ENCODE results near the gene NSDHL. TPM values are rescaled to one million over a fixed set of nuclear protein-coding genes. Genes with fewer than 3 reads are reported as not detected.

The NSDHL gene
- total and polyA plus RNA-seq, 5 donors from 2014 or later, result 8.4 to 27.4 (median 16.6) TPM

- H3K36me3 ChIP-seq (ENCODE audit: control insufficient read depth, insufficient read depth, low read length), result no peaks in the 10 kb centered on the region
- H3K27me3 ChIP-seq (ENCODE audit: control insufficient read depth, insufficient read depth, low read length), result no peaks in the 10 kb centered on the region
- H3K36me3 Mint-ChIP-seq, result no peaks in the 10 kb centered on the region
- no peak for DNase-seq
- no peaks in the 10 kb centered on the region for H3K4me1 ChIP-seq (ENCODE audit: control insufficient read depth, insufficient read depth, low read length, poor library complexity, severe bottlenecking)
- no peak overlapping the region for H3K4me3 ChIP-seq (ENCODE audit: low read depth, low read length)
- H3K4me1 Mint-ChIP-seq, result no peaks in the 10 kb centered on the region
- H3K4me3 Mint-ChIP-seq, result no peak overlapping the region
- no peak overlapping the region for H3K27ac ChIP-seq (ENCODE audit: insufficient read depth, low read length, poor library complexity, severe bottlenecking)
- H3K27me3 Mint-ChIP-seq, result peaks cover 12% of the 10 kb centered on the region
- no peak overlapping the region for H3K27ac Mint-ChIP-seq
- peaks cover 0 to 3% (median 0%) of the 10 kb centered on the region in 7 donors for H3K9me3 Mint-ChIP-seq
- H3K9me3 ChIP-seq (ENCODE audit: control insufficient read depth in 2 of 2, low read length in 2 of 2), result no peaks in the 10 kb centered on the region
- ATAC-seq (ENCODE audit: low read depth in 2 of 2), result no peak
These were observed 53.3 kb downstream of the NSDHL start for GRCh38 chrX:152884171-152884570.

GRCh38 chrX:152886716-152887115 lies 55.9 kb downstream of the NSDHL start:
- Histone ChIP-seq H3K4me3 (ENCODE audit: low read depth, low read length) (no peak overlapping the region), H3K4me1 (ENCODE audit: control insufficient read depth, insufficient read depth, low read length, poor library complexity, severe bottlenecking) (no peaks in the 10 kb centered on the region), H3K27ac (ENCODE audit: insufficient read depth, low read length, poor library complexity, severe bottlenecking) (no peak overlapping the region), H3K27me3 (ENCODE audit: control insufficient read depth, insufficient read depth, low read length) (no peaks in the 10 kb centered on the region), H3K36me3 (ENCODE audit: control insufficient read depth, insufficient read depth, low read length) (no peaks in the 10 kb centered on the region), H3K9me3 (ENCODE audit: control insufficient read depth in 2 of 2, low read length in 2 of 2) (no peaks in the 10 kb centered on the region)
- H3K4me3 Mint-ChIP-seq, result no peak overlapping the region
- no peak overlapping the region for H3K27ac Mint-ChIP-seq
- ATAC-seq (ENCODE audit: low read depth in 2 of 2) (no peak), DNase-seq (no peak)
- H3K4me1 Mint-ChIP-seq, result no peaks in the 10 kb centered on the region
- peaks cover 0 to 3% (median 0%) of the 10 kb centered on the region in 7 donors for H3K9me3 Mint-ChIP-seq
- H3K36me3 Mint-ChIP-seq, result no peaks in the 10 kb centered on the region
- H3K27me3 Mint-ChIP-seq, result peaks cover 21% of the 10 kb centered on the region

- H3K27me3 Mint-ChIP-seq, result peaks cover 14% of the 10 kb centered on the region
- no peak overlapping the region for H3K27ac Mint-ChIP-seq
- H3K27me3 ChIP-seq (ENCODE audit: control insufficient read depth, insufficient read depth, low read length), result no peaks in the 10 kb centered on the region
These were observed 61.6 kb downstream of the NSDHL start for GRCh38 chrX:152892499-152892898.

GRCh38 chrX:152892999-152893891 lies 62.4 kb downstream of the NSDHL start:
- DNase-seq (no peak), ATAC-seq (ENCODE audit: low read depth in 2 of 2) (no peak)
- no peaks in the 10 kb centered on the region for H3K9me3 ChIP-seq (ENCODE audit: control insufficient read depth in 2 of 2, low read length in 2 of 2)
- no peaks in the 10 kb centered on the region for H3K36me3 ChIP-seq (ENCODE audit: control insufficient read depth, insufficient read depth, low read length)
- H3K4me1 ChIP-seq (ENCODE audit: control insufficient read depth, insufficient read depth, low read length, poor library complexity, severe bottlenecking), result no peaks in the 10 kb centered on the region
- no peaks in the 10 kb centered on the region for H3K27me3 ChIP-seq (ENCODE audit: control insufficient read depth, insufficient read depth, low read length)
- Mint-ChIP-seq H3K4me1 (peaks cover 0 to 4% (median 1%) of the 10 kb centered on the region in 4 donors), H3K9me3 (peaks cover 0 to 2% (median 0%) of the 10 kb centered on the region in 7 donors), H3K36me3 (no peaks in the 10 kb centered on the region), H3K4me3 (no peak overlapping the region), H3K27me3 (peaks cover 14% of the 10 kb centered on the region), H3K27ac (no peak overlapping the region)
- H3K27ac ChIP-seq (ENCODE audit: insufficient read depth, low read length, poor library complexity, severe bottlenecking), result no peak overlapping the region
- H3K4me3 ChIP-seq (ENCODE audit: low read depth, low read length), result no peak overlapping the region

More at GRCh38 chrX:152892499-152892898, 61.6 kb downstream of the NSDHL start:
- DNase-seq (no peak), ATAC-seq (ENCODE audit: low read depth in 2 of 2) (no peak)
- H3K27ac ChIP-seq (ENCODE audit: insufficient read depth, low read length, poor library complexity, severe bottlenecking), result no peak overlapping the region
- H3K4me3 Mint-ChIP-seq, result no peak overlapping the region
- H3K36me3 ChIP-seq (ENCODE audit: control insufficient read depth, insufficient read depth, low read length), result no peaks in the 10 kb centered on the region
- peaks cover 0 to 2% (median 0%) of the 10 kb centered on the region in 7 donors for H3K9me3 Mint-ChIP-seq
- no peaks in the 10 kb centered on the region for H3K9me3 ChIP-seq (ENCODE audit: control insufficient read depth in 2 of 2, low read length in 2 of 2)
- H3K4me1 Mint-ChIP-seq, result peaks cover 0 to 4% (median 1%) of the 10 kb centered on the region in 4 donors
- H3K36me3 Mint-ChIP-seq, result no peaks in the 10 kb centered on the region
- no peaks in the 10 kb centered on the region for H3K4me1 ChIP-seq (ENCODE audit: control insufficient read depth, insufficient read depth, low read length, poor library complexity, severe bottlenecking)
- H3K4me3 ChIP-seq (ENCODE audit: low read depth, low read length), result no peak overlapping the region

GRCh38 chrX:152893980-152894610 lies 63.2 kb downstream of the NSDHL start:
- Histone ChIP-seq H3K27me3 (ENCODE audit: control insufficient read depth, insufficient read depth, low read length) (no peaks in the 10 kb centered on the region), H3K4me3 (ENCODE audit: low read depth, low read length) (no peak overlapping the region), H3K36me3 (ENCODE audit: control insufficient read depth, insufficient read depth, low read length) (no peaks in the 10 kb centered on the region), H3K4me1 (ENCODE audit: control insufficient read depth, insufficient read depth, low read length, poor library complexity, severe bottlenecking) (no peaks in the 10 kb centered on the region), H3K9me3 (ENCODE audit: control insufficient read depth in 2 of 2, low read length in 2 of 2) (no peaks in the 10 kb centered on the region), H3K27ac (ENCODE audit: insufficient read depth, low read length, poor library complexity, severe bottlenecking) (no peak overlapping the region)
- ATAC-seq (ENCODE audit: low read depth in 2 of 2) (no peak), DNase-seq (no peak)
- Mint-ChIP-seq H3K27ac (no peak overlapping the region), H3K9me3 (peaks cover 0 to 2% (median 0%) of the 10 kb centered on the region in 7 donors), H3K27me3 (peaks cover 14% of the 10 kb centered on the region), H3K36me3 (no peaks in the 10 kb centered on the region), H3K4me3 (no peak overlapping the region), H3K4me1 (peaks cover 0 to 4% (median 1%) of the 10 kb centered on the region in 4 donors)

- H3K27me3 Mint-ChIP-seq, result peaks cover 14% of the 10 kb centered on the region
- peaks cover 0 to 2% (median 0%) of the 10 kb centered on the region in 7 donors for H3K9me3 Mint-ChIP-seq
- Histone ChIP-seq H3K27me3 (ENCODE audit: control insufficient read depth, insufficient read depth, low read length) (no peaks in the 10 kb centered on the region), H3K27ac (ENCODE audit: insufficient read depth, low read length, poor library complexity, severe bottlenecking) (no peak overlapping the region), H3K4me3 (ENCODE audit: low read depth, low read length) (no peak overlapping the region), H3K4me1 (ENCODE audit: control insufficient read depth, insufficient read depth, low read length, poor library complexity, severe bottlenecking) (no peaks in the 10 kb centered on the region), H3K36me3 (ENCODE audit: control insufficient read depth, insufficient read depth, low read length) (no peaks in the 10 kb centered on the region), H3K9me3 (ENCODE audit: control insufficient read depth in 2 of 2, low read length in 2 of 2) (no peaks in the 10 kb centered on the region)
- H3K4me1 Mint-ChIP-seq, result peaks cover 0 to 4% (median 1%) of the 10 kb centered on the region in 4 donors
- ATAC-seq (ENCODE audit: low read depth in 2 of 2) (no peak), DNase-seq (no peak)
- H3K4me3 Mint-ChIP-seq, result no peak overlapping the region
- H3K36me3 Mint-ChIP-seq, result no peaks in the 10 kb centered on the region
- H3K27ac Mint-ChIP-seq, result no peak overlapping the region
These were observed 64.3 kb downstream of the NSDHL start for GRCh38 chrX:152895121-152895520.

GRCh38 chrX:152895724-152896420 lies 65.0 kb downstream of the NSDHL start:
- H3K4me1 Mint-ChIP-seq, result peaks cover 0 to 4% (median 1%) of the 10 kb centered on the region in 4 donors
- H3K4me1 ChIP-seq (ENCODE audit: control insufficient read depth, insufficient read depth, low read length, poor library complexity, severe bottlenecking), result no peaks in the 10 kb centered on the region
- H3K27ac ChIP-seq (ENCODE audit: insufficient read depth, low read length, poor library complexity, severe bottlenecking), result no peak overlapping the region
- H3K27me3 Mint-ChIP-seq, result peaks cover 12% of the 10 kb centered on the region
- no peaks in the 10 kb centered on the region for H3K9me3 ChIP-seq (ENCODE audit: control insufficient read depth in 2 of 2, low read length in 2 of 2)
- H3K27me3 ChIP-seq (ENCODE audit: control insufficient read depth, insufficient read depth, low read length), result no peaks in the 10 kb centered on the region
- H3K4me3 ChIP-seq (ENCODE audit: low read depth, low read length), result no peak overlapping the region
- H3K27ac Mint-ChIP-seq, result peak overlapping the region in 1 of 3 donors; percentile 70
- H3K4me3 Mint-ChIP-seq, result no peak overlapping the region
- peaks cover 0 to 2% (median 0%) of the 10 kb centered on the region in 7 donors for H3K9me3 Mint-ChIP-seq
- DNase-seq (no peak), ATAC-seq (ENCODE audit: low read depth in 2 of 2) (no peak)
- no peaks in the 10 kb centered on the region for H3K36me3 ChIP-seq (ENCODE audit: control insufficient read depth, insufficient read depth, low read length)
- no peaks in the 10 kb centered on the region for H3K36me3 Mint-ChIP-seq
